HEK293 (cell line): ENCODE measurements around the gene ANTXRL.
A peak's percentile ranks its signal among the peaks of the same experiment; 100 is the strongest.

Source experiments
- FEZF1 ChIP-seq: fragments of 450-650 bp; formaldehyde crosslinking; IDR thresholded peaks from 2 replicates; pipeline ENCODE4 v1.5.1; 2016; ENCODE audit warnings: missing biosample characterization, missing genetic modification characterization
- IKZF3 ChIP-seq: fragments of 450-650 bp; IDR thresholded peaks from 2 replicates; pipeline ENCODE4 v1.5.0; 2018; ENCODE audit warnings: missing biosample characterization, mild to moderate bottlenecking, missing genetic modification characterization, moderate library complexity
- KLF9 ChIP-seq: fragments of 450-650 bp; formaldehyde crosslinking; IDR thresholded peaks from 2 replicates; pipeline ENCODE4 v1.5.1; 2016; ENCODE audit warnings: missing biosample characterization, missing genetic modification characterization, low read depth
- OSR2 ChIP-seq: fragments of 450-650 bp; formaldehyde crosslinking; IDR thresholded peaks from 2 replicates; pipeline ENCODE4 v1.5.1; 2016; ENCODE audit warnings: missing biosample characterization, missing genetic modification characterization
- ZBTB48 ChIP-seq: fragments of 450-650 bp; formaldehyde crosslinking; IDR thresholded peaks from 2 replicates; pipeline ENCODE4 v1.5.1; 2016; ENCODE audit warnings: missing biosample characterization, missing genetic modification characterization
- ZEB2 ChIP-seq: fragments of 450-650 bp; formaldehyde crosslinking; IDR thresholded peaks from 2 replicates; pipeline ENCODE4 v1.5.1; 2016; ENCODE audit warnings: missing biosample characterization, missing genetic modification characterization
- ZNF133 ChIP-seq: fragments of 450-650 bp; formaldehyde crosslinking; IDR thresholded peaks from 2 replicates; pipeline ENCODE4 v1.5.1; 2016; ENCODE audit warnings: missing biosample characterization, missing genetic modification characterization
- ZNF157 ChIP-seq: fragments of 450-650 bp; formaldehyde crosslinking; IDR thresholded peaks from 2 replicates; pipeline ENCODE4 v1.5.1; 2016; ENCODE audit warnings: missing biosample characterization, missing genetic modification characterization
- ZNF174 ChIP-seq: fragments of 450-650 bp; formaldehyde crosslinking; IDR thresholded peaks from 2 replicates; pipeline ENCODE4 v1.5.0; 2017; ENCODE audit warnings: missing biosample characterization, mild to moderate bottlenecking, missing genetic modification characterization
- ZNF2 ChIP-seq: fragments of 450-650 bp; formaldehyde crosslinking; IDR thresholded peaks from 2 replicates; pipeline ENCODE4 v1.5.1; 2016; ENCODE audit warnings: missing biosample characterization, missing genetic modification characterization
- ZNF366 ChIP-seq: fragments of 450-650 bp; formaldehyde crosslinking; conservative IDR thresholded peaks from 2 replicates; pipeline ENCODE4 v1.5.1; 2016; ENCODE audit warnings: missing biosample characterization, missing genetic modification characterization
- ZNF423 ChIP-seq: fragments of 450-650 bp; formaldehyde crosslinking; IDR thresholded peaks from 2 replicates; pipeline ENCODE4 v1.5.1; 2016; ENCODE audit warnings: missing biosample characterization, missing genetic modification characterization
- ZNF433 ChIP-seq: fragments of 450-650 bp; formaldehyde crosslinking; IDR thresholded peaks from 2 replicates; pipeline ENCODE4 v1.5.1; 2016; ENCODE audit warnings: missing biosample characterization, missing genetic modification characterization, low read depth
- ZNF747 ChIP-seq: fragments of 450-650 bp; formaldehyde crosslinking; IDR thresholded peaks from 2 replicates; pipeline ENCODE4 v1.5.1; 2016; ENCODE audit warnings: missing biosample characterization, missing genetic modification characterization
- ZNF777 ChIP-seq: fragments of 450-650 bp; formaldehyde crosslinking; IDR thresholded peaks from 2 replicates; pipeline ENCODE4 v1.5.1; 2017; ENCODE audit warnings: missing biosample characterization, missing genetic modification characterization, borderline replicate concordance
- ZNF830 ChIP-seq: fragments of 450-650 bp; IDR thresholded peaks from 2 replicates; pipeline ENCODE4 v1.5.0; 2018; ENCODE audit warnings: missing biosample characterization, missing genetic modification characterization, low read depth, mild to moderate bottlenecking, moderate library complexity
- TF ChIP-seq, protein P1 (sequence below): fragments of 450-650 bp; formaldehyde crosslinking; conservative IDR thresholded peaks from 2 replicates; pipeline ENCODE4 v1.5.1; 2016; ENCODE audit warnings: low read depth, missing biosample characterization, missing genetic modification characterization
- TF ChIP-seq, protein P2 (sequence below): fragments of 450-650 bp; formaldehyde crosslinking; IDR thresholded peaks from 2 replicates; pipeline ENCODE4 v1.5.1; 2016; ENCODE audit warnings: missing biosample characterization, missing genetic modification characterization, borderline replicate concordance
- TF ChIP-seq, protein P3 (sequence below): fragments of 450-650 bp; IDR thresholded peaks from 2 replicates; pipeline ENCODE4 v1.5.1; 2018; ENCODE audit warnings: missing biosample characterization, mild to moderate bottlenecking, missing genetic modification characterization
- TF ChIP-seq, protein P4 (sequence below): fragments of 450-650 bp; formaldehyde crosslinking; IDR thresholded peaks from 2 replicates; pipeline ENCODE4 v1.5.1; 2016; ENCODE audit warnings: missing biosample characterization, missing genetic modification characterization
- TF ChIP-seq, protein P5 (sequence below): fragments of 450-650 bp; formaldehyde crosslinking; IDR thresholded peaks from 2 replicates; pipeline ENCODE4 v1.5.1; 2016; ENCODE audit warnings: missing biosample characterization, missing genetic modification characterization
- TF ChIP-seq, protein P6 (sequence below): fragments of 450-650 bp; formaldehyde crosslinking; IDR thresholded peaks from 2 replicates; pipeline ENCODE4 v1.5.1; 2016; ENCODE audit warnings: missing biosample characterization, missing genetic modification characterization
- TF ChIP-seq, protein P7 (sequence below): fragments of 450-650 bp; formaldehyde crosslinking; IDR thresholded peaks from 2 replicates; pipeline ENCODE4 v1.5.1; 2016; ENCODE audit warnings: missing biosample characterization, missing genetic modification characterization

The ANTXRL gene

DNA sequence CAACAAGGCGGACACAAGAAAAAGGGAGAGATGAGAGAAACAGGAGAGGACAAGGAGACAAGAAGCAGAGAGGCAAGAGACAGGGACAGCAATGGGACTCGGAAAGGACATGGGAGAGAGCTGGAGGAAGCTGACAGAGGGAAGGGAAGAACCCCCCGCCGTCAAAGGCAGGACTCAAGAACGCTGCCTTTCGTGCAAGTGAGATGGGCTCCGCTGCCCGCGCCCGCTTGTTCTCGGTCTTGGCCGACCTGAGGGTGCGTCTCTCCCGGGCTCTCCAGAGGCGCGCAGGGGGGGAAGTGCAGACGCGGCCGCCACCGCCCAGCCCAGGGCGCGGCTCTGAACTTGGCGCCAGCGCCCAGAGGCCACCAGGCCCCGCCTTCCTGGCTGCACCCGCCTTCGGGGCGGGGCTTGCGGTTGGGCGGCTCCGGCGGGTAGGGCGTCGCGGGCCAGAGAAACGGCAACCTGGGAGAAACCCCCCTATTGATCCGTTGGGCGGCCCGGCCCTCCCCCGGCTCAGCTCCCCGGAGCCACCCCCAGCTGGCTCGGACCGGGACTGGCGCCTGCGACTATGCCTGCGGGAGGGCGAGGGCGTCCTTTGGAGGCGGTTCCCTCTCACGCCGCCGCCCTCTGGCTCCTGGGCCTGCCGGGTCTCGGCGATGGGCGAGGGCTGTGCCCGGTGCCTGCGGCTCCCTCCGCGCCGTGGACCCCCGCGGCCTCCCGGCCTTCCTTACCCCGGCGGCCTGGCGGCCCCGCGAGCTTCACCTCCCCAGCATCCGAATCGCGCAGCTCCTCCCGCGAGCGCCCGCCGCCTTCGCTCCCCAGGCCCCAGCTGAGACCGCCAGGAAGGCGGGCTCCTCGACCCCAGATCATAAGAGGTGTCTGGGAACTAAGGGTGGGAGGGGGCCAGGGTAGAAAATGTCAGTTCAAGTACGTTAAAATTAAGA lies 2.2 kb upstream of the ANTXRL start (continued):
- TF ChIP-seq, protein P1, sequence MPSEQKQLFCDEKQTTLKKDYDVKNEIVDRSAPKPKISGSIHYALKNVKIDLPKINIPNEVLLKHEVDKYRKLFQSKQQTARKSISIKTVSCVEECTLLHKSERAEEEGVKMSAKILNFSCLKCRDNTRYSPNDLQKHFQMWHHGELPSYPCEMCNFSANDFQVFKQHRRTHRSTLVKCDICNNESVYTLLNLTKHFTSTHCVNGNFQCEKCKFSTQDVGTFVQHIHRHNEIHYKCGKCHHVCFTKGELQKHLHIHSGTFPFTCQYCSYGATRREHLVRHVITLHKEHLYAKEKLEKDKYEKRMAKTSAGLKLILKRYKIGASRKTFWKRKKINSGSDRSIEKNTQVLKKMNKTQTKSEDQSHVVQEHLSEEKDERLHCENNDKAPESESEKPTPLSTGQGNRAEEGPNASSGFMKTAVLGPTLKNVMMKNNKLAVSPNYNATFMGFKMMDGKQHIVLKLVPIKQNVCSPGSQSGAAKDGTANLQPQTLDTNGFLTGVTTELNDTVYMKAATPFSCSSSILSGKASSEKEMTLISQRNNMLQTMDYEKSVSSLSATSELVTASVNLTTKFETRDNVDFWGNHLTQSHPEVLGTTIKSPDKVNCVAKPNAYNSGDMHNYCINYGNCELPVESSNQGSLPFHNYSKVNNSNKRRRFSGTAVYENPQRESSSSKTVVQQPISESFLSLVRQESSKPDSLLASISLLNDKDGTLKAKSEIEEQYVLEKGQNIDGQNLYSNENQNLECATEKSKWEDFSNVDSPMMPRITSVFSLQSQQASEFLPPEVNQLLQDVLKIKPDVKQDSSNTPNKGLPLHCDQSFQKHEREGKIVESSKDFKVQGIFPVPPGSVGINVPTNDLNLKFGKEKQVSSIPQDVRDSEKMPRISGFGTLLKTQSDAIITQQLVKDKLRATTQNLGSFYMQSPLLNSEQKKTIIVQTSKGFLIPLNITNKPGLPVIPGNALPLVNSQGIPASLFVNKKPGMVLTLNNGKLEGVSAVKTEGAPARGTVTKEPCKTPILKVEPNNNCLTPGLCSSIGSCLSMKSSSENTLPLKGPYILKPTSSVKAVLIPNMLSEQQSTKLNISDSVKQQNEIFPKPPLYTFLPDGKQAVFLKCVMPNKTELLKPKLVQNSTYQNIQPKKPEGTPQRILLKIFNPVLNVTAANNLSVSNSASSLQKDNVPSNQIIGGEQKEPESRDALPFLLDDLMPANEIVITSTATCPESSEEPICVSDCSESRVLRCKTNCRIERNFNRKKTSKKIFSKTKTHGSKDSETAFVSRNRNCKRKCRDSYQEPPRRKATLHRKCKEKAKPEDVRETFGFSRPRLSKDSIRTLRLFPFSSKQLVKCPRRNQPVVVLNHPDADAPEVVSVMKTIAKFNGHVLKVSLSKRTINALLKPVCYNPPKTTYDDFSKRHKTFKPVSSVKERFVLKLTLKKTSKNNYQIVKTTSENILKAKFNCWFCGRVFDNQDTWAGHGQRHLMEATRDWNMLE = no peak
- TF ChIP-seq KLF9 (peak; percentile 50; the same call in 1 of the 2 replicates), ZNF133 (tag by site-specific recombination) (no peak), ZNF174 (tag by site-specific recombination) (no peak), ZNF157 (tag by site-specific recombination) (no peak), OSR2 (tag by site-specific recombination) (0 out of 2 replicates have a peak, but pooled peaks have one; percentile 5), ZBTB48 (0 out of 2 replicates have a peak, but pooled peaks have one; percentile 10), FEZF1 (tag by site-specific recombination) (no peak), IKZF3 (tag by site-specific recombination) (peak; percentile 73), ZNF366 (tag by site-specific recombination) (peak; percentile 78), ZNF830 (tag by site-specific recombination) (no peak), ZNF423 (tag by site-specific recombination) (peak; percentile 87; the same call in 1 of the 2 replicates), ZNF747 (no peak), ZEB2 (tag by site-specific recombination) (peak; percentile 82), ZNF2 (tag by site-specific recombination) (peak; percentile 37; the same call in 1 of the 2 replicates), ZNF777 (tag by site-specific recombination) (no peak), ZNF433 (no peak)
- TF ChIP-seq, protein P2, sequence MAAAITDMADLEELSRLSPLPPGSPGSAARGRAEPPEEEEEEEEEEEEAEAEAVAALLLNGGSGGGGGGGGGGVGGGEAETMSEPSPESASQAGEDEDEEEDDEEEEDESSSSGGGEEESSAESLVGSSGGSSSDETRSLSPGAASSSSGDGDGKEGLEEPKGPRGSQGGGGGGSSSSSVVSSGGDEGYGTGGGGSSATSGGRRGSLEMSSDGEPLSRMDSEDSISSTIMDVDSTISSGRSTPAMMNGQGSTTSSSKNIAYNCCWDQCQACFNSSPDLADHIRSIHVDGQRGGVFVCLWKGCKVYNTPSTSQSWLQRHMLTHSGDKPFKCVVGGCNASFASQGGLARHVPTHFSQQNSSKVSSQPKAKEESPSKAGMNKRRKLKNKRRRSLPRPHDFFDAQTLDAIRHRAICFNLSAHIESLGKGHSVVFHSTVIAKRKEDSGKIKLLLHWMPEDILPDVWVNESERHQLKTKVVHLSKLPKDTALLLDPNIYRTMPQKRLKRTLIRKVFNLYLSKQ (tag by site-specific recombination) = no peak
- TF ChIP-seq, protein P3, sequence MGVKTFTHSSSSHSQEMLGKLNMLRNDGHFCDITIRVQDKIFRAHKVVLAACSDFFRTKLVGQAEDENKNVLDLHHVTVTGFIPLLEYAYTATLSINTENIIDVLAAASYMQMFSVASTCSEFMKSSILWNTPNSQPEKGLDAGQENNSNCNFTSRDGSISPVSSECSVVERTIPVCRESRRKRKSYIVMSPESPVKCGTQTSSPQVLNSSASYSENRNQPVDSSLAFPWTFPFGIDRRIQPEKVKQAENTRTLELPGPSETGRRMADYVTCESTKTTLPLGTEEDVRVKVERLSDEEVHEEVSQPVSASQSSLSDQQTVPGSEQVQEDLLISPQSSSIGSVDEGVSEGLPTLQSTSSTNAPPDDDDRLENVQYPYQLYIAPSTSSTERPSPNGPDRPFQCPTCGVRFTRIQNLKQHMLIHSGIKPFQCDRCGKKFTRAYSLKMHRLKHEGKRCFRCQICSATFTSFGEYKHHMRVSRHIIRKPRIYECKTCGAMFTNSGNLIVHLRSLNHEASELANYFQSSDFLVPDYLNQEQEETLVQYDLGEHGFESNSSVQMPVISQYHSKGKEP (tag by site-specific recombination) = no peak
- TF ChIP-seq, protein P4, sequence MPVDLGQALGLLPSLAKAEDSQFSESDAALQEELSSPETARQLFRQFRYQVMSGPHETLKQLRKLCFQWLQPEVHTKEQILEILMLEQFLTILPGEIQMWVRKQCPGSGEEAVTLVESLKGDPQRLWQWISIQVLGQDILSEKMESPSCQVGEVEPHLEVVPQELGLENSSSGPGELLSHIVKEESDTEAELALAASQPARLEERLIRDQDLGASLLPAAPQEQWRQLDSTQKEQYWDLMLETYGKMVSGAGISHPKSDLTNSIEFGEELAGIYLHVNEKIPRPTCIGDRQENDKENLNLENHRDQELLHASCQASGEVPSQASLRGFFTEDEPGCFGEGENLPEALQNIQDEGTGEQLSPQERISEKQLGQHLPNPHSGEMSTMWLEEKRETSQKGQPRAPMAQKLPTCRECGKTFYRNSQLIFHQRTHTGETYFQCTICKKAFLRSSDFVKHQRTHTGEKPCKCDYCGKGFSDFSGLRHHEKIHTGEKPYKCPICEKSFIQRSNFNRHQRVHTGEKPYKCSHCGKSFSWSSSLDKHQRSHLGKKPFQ (tag by site-specific recombination) = no peak
- TF ChIP-seq, protein P5, sequence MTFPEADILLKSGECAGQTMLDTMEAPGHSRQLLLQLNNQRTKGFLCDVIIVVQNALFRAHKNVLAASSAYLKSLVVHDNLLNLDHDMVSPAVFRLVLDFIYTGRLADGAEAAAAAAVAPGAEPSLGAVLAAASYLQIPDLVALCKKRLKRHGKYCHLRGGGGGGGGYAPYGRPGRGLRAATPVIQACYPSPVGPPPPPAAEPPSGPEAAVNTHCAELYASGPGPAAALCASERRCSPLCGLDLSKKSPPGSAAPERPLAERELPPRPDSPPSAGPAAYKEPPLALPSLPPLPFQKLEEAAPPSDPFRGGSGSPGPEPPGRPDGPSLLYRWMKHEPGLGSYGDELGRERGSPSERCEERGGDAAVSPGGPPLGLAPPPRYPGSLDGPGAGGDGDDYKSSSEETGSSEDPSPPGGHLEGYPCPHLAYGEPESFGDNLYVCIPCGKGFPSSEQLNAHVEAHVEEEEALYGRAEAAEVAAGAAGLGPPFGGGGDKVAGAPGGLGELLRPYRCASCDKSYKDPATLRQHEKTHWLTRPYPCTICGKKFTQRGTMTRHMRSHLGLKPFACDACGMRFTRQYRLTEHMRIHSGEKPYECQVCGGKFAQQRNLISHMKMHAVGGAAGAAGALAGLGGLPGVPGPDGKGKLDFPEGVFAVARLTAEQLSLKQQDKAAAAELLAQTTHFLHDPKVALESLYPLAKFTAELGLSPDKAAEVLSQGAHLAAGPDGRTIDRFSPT = peak; percentile 79; the same call in 1 of the 2 replicates
- TF ChIP-seq, protein P6, sequence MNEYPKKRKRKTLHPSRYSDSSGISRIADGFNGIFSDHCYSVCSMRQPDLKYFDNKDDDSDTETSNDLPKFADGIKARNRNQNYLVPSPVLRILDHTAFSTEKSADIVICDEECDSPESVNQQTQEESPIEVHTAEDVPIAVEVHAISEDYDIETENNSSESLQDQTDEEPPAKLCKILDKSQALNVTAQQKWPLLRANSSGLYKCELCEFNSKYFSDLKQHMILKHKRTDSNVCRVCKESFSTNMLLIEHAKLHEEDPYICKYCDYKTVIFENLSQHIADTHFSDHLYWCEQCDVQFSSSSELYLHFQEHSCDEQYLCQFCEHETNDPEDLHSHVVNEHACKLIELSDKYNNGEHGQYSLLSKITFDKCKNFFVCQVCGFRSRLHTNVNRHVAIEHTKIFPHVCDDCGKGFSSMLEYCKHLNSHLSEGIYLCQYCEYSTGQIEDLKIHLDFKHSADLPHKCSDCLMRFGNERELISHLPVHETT (tag by site-specific recombination) = no peak
- TF ChIP-seq, protein P7, sequence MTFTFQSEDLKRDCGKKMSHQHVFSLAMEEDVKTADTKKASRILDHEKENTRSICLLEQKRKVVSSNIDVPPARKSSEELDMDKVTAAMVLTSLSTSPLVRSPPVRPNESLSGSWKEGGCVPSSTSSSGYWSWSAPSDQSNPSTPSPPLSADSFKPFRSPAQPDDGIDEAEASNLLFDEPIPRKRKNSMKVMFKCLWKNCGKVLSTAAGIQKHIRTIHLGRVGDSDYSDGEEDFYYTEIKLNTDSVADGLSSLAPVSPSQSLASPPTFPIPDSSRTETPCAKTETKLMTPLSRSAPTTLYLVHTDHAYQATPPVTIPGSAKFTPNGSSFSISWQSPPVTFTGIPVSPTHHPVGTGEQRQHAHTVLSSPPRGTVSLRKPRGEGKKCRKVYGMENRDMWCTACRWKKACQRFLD (tag by site-specific recombination) = no peak
